H1 (cell line): ENCODE results near the gene CHD8. TPM values are rescaled to one million over a fixed set of nuclear protein-coding genes. Genes with fewer than 3 reads are reported as not detected.

Source experiments
- FOSL1 ChIP-seq: IDR thresholded peaks from 2 replicates; pipeline ENCODE4 v1.6.1; 2011; ENCODE audit warnings: mild to moderate bottlenecking, low read depth, low read length, moderate library complexity; ENCODE audit not compliant: insufficient read depth
- GTF2F1 ChIP-seq: IDR thresholded peaks from 2 replicates; pipeline ENCODE4 v1.6.1; 2012; ENCODE audit warnings: low read depth, low read length, improper control_type of control experiment, borderline replicate concordance
- HDAC6 ChIP-seq: IDR thresholded peaks from one replicate; pipeline ENCODE4 v1.7.1; 2012; ENCODE audit warnings: low read depth, mild to moderate bottlenecking, inconsistent platforms, low read length, moderate library complexity
- KDM4A ChIP-seq: IDR thresholded peaks from one replicate; pipeline ENCODE4 v1.7.1; 2012; ENCODE audit warnings: low read depth, mild to moderate bottlenecking, moderate library complexity, low read length, inconsistent platforms; ENCODE audit not compliant: severe bottlenecking
- MAFK ChIP-seq: IDR thresholded peaks from 2 replicates; pipeline ENCODE4 v1.6.1; 2012; ENCODE audit warnings: low read depth, mild to moderate bottlenecking, improper control_type of control experiment, low read length
- PHF8 ChIP-seq: fragments of 200-600 bp; sonication (generic); conservative IDR thresholded peaks from 2 replicates; pipeline ENCODE4 v1.7.1; 2012; ENCODE audit warnings: low read depth, mild to moderate bottlenecking, inconsistent platforms, low read length, moderate library complexity
- POLR2A ChIP-seq, 2 experiments: IDR thresholded peaks; 1 replicate in 1 of 2; 2 replicates in 1 of 2; pipeline ENCODE4 v1.6.1; 2011; ENCODE audit warnings: low read depth in 2 of 2, low read length in 2 of 2, mild to moderate bottlenecking in 2 of 2; ENCODE audit errors: control extremely low read depth in 1 of 2
- RBBP5 ChIP-seq: IDR thresholded peaks from 2 replicates; pipeline ENCODE4 v1.7.1; 2012; ENCODE audit warnings: low read depth, mild to moderate bottlenecking, inconsistent platforms, low read length, moderate library complexity, borderline replicate concordance
- RFX5 ChIP-seq: IDR thresholded peaks from 2 replicates; pipeline ENCODE4 v1.6.1; 2011; ENCODE audit warnings: low read depth, low read length, improper control_type of control experiment, borderline replicate concordance
- polyA plus RNA-seq, 7 experiments: library from polyadenylated mRNA; depleted of rRNA in 3 of 7; stranded (reverse) in 5 of 7; unstranded in 2 of 7; fragments of >200 nt in 5 of 7; fragments of 200-250 nt in 2 of 7; gene quantifications; 1 replicate in 5 of 7; 2 replicates in 1 of 7; 4 replicates in 1 of 7; pipeline versions ENCODE4 v1.2.1 to v1.2.3, GENCODE V29; 2011 to 2013; ENCODE audit warnings: missing spikeins in 2 of 7, mixed read lengths in 2 of 7
- total RNA-seq: library from RNA; stranded (reverse); fragmentation: NEBNext Ultra II Directional; extraction: Animal tissue kit (Norgen Biotek cat#: 25700); gene quantifications from 2 replicates; pipeline ENCODE4 v1.2.1, GENCODE V29; 2021
- TF ChIP-seq, protein P1 (sequence below), 3 experiments: IDR thresholded peaks; 1 replicate in 2 of 3; 2 replicates in 1 of 3; pipeline versions ENCODE4 v1.5.1 to v1.6.1; 2011; ENCODE audit warnings: low read length in 3 of 3, mild to moderate bottlenecking in 3 of 3, inconsistent platforms in 2 of 3, low read depth in 1 of 3, moderate library complexity in 1 of 3; ENCODE audit not compliant: insufficient read depth in 1 of 3; ENCODE audit errors: control extremely low read depth in 1 of 3

CHD8 gene
- total and polyA plus RNA-seq, 2 of the 8 experiments (the other 6 are each of a cell fraction or from before 2014, with no cell fraction given), result 88.3 to 140 TPM

DNA sequence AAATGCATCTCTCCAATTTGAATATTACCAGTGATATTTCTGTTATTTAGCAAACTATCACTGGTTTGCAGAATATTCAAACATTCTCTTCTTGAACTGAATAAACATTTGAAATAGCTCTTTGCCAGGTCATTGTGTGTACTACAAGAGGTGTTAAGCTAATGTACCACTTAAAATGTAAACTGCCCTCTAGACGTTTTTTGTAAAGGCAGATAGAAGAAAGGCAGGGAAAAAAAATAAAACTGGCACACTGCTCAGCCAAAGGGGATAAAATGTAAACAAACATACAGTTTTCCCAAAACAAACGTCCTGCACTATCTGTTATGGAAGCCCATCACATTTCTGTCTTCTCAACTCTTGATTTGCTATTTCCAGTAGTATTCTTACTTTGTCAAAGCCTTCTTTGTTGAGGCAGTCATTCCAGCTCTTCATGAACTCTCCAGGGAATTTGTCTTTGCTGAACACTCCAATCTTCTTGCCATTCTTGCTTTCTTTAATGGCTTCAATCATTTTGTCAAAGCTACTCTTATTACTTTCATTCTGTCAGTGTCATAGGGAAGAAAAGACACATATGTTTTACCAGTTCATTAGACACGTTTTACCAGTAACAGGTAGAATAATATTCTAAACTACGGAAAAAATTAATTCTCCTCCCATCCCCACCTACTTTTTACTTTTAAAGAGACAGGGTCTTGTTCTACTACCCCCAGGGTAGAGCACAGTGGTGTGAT lies 85.8 kb downstream of the CHD8 start (continued):
- TF ChIP-seq, protein P1, sequence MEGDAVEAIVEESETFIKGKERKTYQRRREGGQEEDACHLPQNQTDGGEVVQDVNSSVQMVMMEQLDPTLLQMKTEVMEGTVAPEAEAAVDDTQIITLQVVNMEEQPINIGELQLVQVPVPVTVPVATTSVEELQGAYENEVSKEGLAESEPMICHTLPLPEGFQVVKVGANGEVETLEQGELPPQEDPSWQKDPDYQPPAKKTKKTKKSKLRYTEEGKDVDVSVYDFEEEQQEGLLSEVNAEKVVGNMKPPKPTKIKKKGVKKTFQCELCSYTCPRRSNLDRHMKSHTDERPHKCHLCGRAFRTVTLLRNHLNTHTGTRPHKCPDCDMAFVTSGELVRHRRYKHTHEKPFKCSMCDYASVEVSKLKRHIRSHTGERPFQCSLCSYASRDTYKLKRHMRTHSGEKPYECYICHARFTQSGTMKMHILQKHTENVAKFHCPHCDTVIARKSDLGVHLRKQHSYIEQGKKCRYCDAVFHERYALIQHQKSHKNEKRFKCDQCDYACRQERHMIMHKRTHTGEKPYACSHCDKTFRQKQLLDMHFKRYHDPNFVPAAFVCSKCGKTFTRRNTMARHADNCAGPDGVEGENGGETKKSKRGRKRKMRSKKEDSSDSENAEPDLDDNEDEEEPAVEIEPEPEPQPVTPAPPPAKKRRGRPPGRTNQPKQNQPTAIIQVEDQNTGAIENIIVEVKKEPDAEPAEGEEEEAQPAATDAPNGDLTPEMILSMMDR (IDR thresholded peaks at IDR 0.05; ENCODE audit: control extremely low read depth in 1 of 3, insufficient read depth in 1 of 3, low read depth in 1 of 3, low read length in 3 of 3), result no peak
- TF ChIP-seq HDAC6 (no peak), GTF2F1 (no peak), RFX5 (no peak), POLR2A (IDR thresholded peaks at IDR 0.05; ENCODE audit: control extremely low read depth in 1 of 2, low read depth in 2 of 2, low read length in 2 of 2) (no peak), MAFK (no peak), FOSL1 (no peak), KDM4A (no peak), RBBP5 (no peak), PHF8 (no peak)
